Spinal cord (tissue), 10 donors: ENCODE data around the gene DYNC2H1. TPM values are rescaled to one million over a fixed set of nuclear protein-coding genes. Genes with fewer than 3 reads are reported as not detected.

Source experiments
- DNase-seq, 6 donors: peaks; one replicate each; pipeline versions ENCODE4 v3.0.0 to v3.0.0-alpha.2; 2013 to 2015; ENCODE audit warnings: low spot score in 6 of 6, low read depth in 4 of 6
- H3K27ac ChIP-seq: one replicate; pipeline ENCODE4 v1.5.1; 2013; ENCODE audit warnings: low read depth, low read length, control low read depth
- H3K27me3 ChIP-seq: one replicate; pipeline ENCODE4 v1.6.1; 2013; ENCODE audit warnings: low read length; ENCODE audit not compliant: control insufficient read depth, insufficient read depth
- H3K36me3 ChIP-seq: one replicate; pipeline ENCODE4 v1.6.1; 2013; ENCODE audit warnings: low read length; ENCODE audit not compliant: control insufficient read depth, insufficient read depth
- H3K4me1 ChIP-seq: one replicate; pipeline ENCODE4 v1.6.1; 2013; ENCODE audit warnings: low read length; ENCODE audit not compliant: control insufficient read depth, insufficient read depth
- H3K4me3 ChIP-seq: one replicate; pipeline ENCODE4 v1.5.1; 2013; ENCODE audit warnings: low read depth, low read length, control low read depth
- H3K9me3 ChIP-seq: one replicate; pipeline ENCODE4 v1.6.1; 2013; ENCODE audit warnings: low read length; ENCODE audit not compliant: control insufficient read depth, insufficient read depth
- WGBS: methylation state at CpG from one replicate; pipeline ENCODE4 v1.1.5; 2013; ENCODE audit warnings: missing lambda C conversion rate; ENCODE audit not compliant: insufficient coverage; 5-methylcytosine and 5-hydroxymethylcytosine counted together
- polyA plus RNA-seq, 2 donors: library from polyadenylated mRNA; unstranded; fragments of 120-200 nt; gene quantifications; one replicate each; pipeline ENCODE4 v1.2.1, GENCODE V29; 2013; ENCODE audit not compliant: insufficient read length in 2 of 2
- total RNA-seq, 2 donors: library from RNA; depleted of rRNA in 1 of 2; stranded (reverse); fragments of 120-200 nt in 1 of 2; fragments of >200 nt in 1 of 2; gene quantifications; one replicate each; pipeline versions ENCODE4 v1.2.3 to v1.2.4, GENCODE V29; 2013 to 2014
- donor health status: healthy.

DYNC2H1 gene
- total and polyA plus RNA-seq, 4 donors = 33.3 to 80.7 (median 42.5) TPM

DNA sequence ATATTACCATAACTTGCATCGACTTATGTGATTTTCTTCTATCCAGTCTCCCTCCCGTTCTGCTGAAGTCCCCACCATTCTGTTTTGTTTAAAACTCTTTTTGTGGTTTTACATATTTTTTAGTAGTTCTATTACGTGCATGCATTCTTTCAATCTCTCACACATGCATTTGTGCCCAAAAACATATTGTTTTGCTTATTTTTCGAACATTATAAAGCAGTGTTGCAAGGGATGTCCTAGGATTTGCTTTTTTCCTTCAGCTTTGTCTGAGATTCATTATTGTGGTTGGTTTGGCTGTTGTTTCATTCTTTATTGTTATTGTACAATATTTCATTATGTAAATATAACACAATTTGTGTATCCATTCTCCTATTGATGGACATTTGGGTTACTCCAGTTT lies 235.7 kb downstream of the DYNC2H1 start:
- H3K4me1 ChIP-seq = no peaks in the 10 kb centered on the region
- no peak overlapping the region for H3K4me3 ChIP-seq
- no peaks in the 10 kb centered on the region for H3K36me3 ChIP-seq
- H3K9me3 ChIP-seq = no peaks in the 10 kb centered on the region
- H3K27me3 ChIP-seq = no peaks in the 10 kb centered on the region
- WGBS = no CpG with 5 or more reads among the region's 4 CpGs
- DNase-seq = no peak
- H3K27ac ChIP-seq = no peak overlapping the region

DNA sequence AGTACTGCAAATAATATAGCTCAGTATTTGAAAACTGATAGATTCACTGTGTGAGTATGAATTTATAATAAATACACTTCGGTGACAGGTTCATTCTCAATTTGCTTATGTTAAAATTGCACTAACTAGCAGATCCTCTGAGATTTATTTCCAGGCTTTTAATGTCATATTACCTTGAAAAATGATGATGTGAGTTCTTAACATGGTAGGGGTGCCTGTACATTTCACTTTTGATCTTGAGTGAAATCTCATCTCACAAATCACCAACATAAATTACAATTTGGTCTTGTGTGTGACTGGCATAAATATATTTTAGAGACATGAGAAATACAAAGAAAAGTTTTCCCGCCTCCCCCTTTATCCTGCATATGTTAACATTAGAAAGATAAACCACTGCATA lies 240.4 kb downstream of the DYNC2H1 start:
- H3K27me3 ChIP-seq = no peaks in the 10 kb centered on the region
- H3K36me3 ChIP-seq = no peaks in the 10 kb centered on the region
- H3K4me1 ChIP-seq = no peaks in the 10 kb centered on the region
- no peak overlapping the region for H3K27ac ChIP-seq
- WGBS = no CpG with 5 or more reads among the region's 2 CpGs
- peak in 1 of 6 donors; percentile 30 for DNase-seq
- H3K4me3 ChIP-seq = no peak overlapping the region
- H3K9me3 ChIP-seq = no peaks in the 10 kb centered on the region

DNA sequence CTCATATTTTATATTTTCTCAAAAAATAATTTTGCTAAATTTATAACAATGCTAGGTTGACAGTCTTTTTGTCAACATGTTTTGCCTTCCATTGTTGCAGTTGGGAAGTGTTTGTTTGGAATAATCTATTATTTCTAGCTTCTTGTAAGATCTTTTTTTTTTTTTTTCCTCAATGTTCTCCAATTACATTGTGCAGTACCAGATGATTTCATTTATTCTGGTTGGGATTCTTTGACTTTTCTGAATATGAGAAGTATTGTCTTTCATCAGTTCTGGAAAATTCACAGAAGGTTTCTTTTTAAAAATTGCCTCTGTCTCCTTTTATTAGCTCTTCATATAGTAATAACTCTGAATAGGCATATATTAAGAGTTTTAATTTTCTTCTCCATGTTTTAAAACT lies 245.4 kb downstream of the DYNC2H1 start:
- H3K9me3 ChIP-seq = no peaks in the 10 kb centered on the region
- H3K27me3 ChIP-seq = no peaks in the 10 kb centered on the region
- H3K27ac ChIP-seq = no peak overlapping the region
- no peak overlapping the region for H3K4me3 ChIP-seq
- H3K36me3 ChIP-seq = no peaks in the 10 kb centered on the region
- DNase-seq = no peak
- no peaks in the 10 kb centered on the region for H3K4me1 ChIP-seq

DNA sequence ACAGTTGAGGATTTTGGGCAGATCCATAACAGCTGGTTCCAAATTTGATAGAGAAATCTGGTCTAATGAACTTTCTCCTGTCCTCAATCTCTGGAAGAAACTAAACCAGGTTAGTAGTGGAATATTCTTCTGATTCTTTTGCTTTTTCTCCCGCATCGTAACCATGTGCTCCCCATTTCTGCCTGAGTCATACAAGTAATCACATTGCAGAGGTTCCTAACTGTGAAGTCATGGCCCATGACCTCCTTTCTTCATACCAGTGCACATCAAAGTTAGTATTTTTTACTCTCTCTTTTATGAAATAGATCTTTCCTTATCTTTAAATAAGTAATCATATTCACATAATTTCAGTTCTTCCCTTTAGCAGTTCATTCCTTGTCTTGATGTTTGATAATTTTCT lies 249.0 kb downstream of the DYNC2H1 start:
- Histone ChIP-seq H3K27ac (no peak overlapping the region), H3K27me3 (no peaks in the 10 kb centered on the region), H3K4me1 (no peaks in the 10 kb centered on the region), H3K4me3 (no peak overlapping the region), H3K36me3 (no peaks in the 10 kb centered on the region), H3K9me3 (no peaks in the 10 kb centered on the region)
- DNase-seq = no peak
- no CpG with 5 or more reads among the region's 2 CpGs for WGBS

DNA sequence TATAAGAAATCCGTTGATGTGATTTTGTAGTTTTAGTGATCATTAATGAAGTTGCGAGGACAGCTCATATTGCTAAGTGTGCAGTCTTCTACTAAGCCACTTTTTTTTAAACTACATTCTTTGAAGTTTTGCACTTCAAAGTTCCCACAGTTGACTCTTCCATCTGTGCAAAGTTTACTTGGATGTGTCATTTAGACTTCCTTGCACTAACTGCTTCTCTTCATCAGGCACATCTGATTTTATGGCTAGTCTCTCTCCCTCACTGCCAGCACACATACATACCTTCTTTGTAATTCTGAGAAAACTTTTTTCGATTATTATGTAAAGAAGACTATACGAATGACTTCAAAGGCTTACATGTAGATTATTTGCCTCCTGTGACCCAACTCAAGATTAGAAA lies 250.0 kb downstream of the DYNC2H1 start:
- H3K9me3 ChIP-seq = no peaks in the 10 kb centered on the region
- no CpG with 5 or more reads among the region's 4 CpGs for WGBS
- DNase-seq = no peak
- H3K36me3 ChIP-seq = no peaks in the 10 kb centered on the region
- H3K4me3 ChIP-seq = no peak overlapping the region
- H3K27ac ChIP-seq = no peak overlapping the region
- no peaks in the 10 kb centered on the region for H3K4me1 ChIP-seq
- H3K27me3 ChIP-seq = no peaks in the 10 kb centered on the region

DNA sequence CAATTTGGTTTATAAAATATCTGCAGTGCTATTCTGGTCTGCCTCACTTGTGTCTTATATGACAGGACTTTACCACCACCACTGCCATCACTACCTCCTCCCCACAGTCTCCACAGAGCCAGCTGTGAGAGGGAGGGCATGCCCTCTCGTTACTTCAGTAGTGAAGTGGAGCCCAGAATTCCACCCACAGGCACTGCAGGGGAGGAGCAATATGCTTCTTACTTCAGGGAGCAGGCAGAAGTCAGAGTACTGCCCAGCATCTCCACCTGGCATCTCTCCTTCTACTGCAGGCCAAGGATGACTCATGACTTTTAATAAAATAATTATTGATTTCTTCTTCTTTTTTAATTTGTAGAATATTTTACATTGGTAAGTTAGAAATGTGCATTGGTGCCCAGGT lies 255.5 kb downstream of the DYNC2H1 start:
- no peaks in the 10 kb centered on the region for H3K27me3 ChIP-seq
- no peak overlapping the region for H3K27ac ChIP-seq
- WGBS = no CpG with 5 or more reads among the region's 1 CpG
- H3K36me3 ChIP-seq = no peaks in the 10 kb centered on the region
- DNase-seq = no peak
- H3K9me3 ChIP-seq = no peaks in the 10 kb centered on the region
- H3K4me3 ChIP-seq = no peak overlapping the region
- no peaks in the 10 kb centered on the region for H3K4me1 ChIP-seq

DNA sequence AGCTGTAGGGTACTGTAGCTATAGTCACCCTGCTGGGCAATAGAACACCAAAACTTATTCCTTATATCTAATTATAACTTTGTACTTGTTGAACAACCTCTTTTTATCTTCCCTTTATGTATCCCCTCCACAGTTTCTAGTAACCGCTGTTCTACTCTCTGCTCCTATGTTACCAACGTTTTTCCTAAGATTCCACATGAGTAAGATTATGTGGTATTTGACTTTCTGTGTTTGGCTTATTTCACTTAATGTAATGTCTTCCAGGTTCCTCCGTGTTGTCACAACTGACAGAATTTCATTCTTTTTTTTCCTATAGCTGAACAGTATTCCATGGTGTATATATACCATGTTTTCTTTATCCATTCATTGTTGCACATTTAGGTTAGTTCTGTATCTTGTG lies 258.4 kb downstream of the DYNC2H1 start:
- H3K9me3 ChIP-seq = no peaks in the 10 kb centered on the region
- H3K4me3 ChIP-seq = no peak overlapping the region
- no peaks in the 10 kb centered on the region for H3K27me3 ChIP-seq
- no CpG with 5 or more reads among the region's 3 CpGs for WGBS
- no peak overlapping the region for H3K27ac ChIP-seq
- no peaks in the 10 kb centered on the region for H3K36me3 ChIP-seq
- no peak for DNase-seq
- no peaks in the 10 kb centered on the region for H3K4me1 ChIP-seq

DNA sequence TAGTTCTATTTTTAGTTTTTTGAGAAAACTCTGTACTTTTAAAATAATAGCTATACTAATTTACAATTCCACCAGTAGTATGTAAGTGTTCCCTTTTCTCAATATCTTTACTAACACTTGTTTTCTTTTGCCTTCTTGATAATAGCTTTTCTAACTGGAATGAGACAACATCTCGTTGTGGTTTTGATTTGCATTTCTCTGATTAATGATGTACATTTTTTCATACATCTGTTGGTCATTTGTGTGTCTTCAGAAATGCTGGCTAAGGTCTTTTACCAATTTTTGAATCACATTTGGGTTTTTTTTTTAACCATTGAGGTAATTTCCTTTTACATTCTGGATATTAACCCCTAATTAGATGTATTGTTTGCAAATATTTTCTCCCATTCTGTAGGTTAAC lies 258.9 kb downstream of the DYNC2H1 start:
- H3K27me3 ChIP-seq = no peaks in the 10 kb centered on the region
- H3K36me3 ChIP-seq = no peaks in the 10 kb centered on the region
- no peaks in the 10 kb centered on the region for H3K9me3 ChIP-seq
- H3K4me1 ChIP-seq = no peaks in the 10 kb centered on the region
- no peak overlapping the region for H3K4me3 ChIP-seq
- WGBS = no CpG with 5 or more reads among the region's 1 CpG
- no peak for DNase-seq
- no peak overlapping the region for H3K27ac ChIP-seq

DNA sequence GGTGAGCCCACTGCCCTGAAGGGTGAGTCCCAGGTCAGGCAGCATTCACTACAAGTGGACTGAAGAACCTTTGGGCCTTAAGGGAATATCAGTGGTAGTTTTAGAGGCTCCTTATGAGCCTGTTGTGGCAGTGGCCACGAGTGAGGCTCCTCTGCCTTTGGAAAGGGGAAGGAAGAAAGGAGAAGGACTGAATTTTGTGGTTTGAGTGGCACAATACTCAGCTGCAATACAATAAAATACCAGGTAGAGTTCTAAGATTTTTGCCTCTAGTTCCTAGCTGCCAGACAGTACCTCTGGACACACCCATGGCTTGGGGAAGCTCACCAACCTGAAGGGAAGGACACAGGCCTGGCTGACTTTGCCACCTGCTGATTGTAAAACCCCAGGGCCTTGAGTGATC lies 260.9 kb downstream of the DYNC2H1 start:
- no peak overlapping the region for H3K27ac ChIP-seq
- no peaks in the 10 kb centered on the region for H3K36me3 ChIP-seq
- H3K27me3 ChIP-seq = no peaks in the 10 kb centered on the region
- no peak for DNase-seq
- no CpG with 5 or more reads among the region's 1 CpG for WGBS
- H3K9me3 ChIP-seq = peaks cover 5% of the 10 kb centered on the region
- H3K4me3 ChIP-seq = no peak overlapping the region
- H3K4me1 ChIP-seq = no peaks in the 10 kb centered on the region

DNA sequence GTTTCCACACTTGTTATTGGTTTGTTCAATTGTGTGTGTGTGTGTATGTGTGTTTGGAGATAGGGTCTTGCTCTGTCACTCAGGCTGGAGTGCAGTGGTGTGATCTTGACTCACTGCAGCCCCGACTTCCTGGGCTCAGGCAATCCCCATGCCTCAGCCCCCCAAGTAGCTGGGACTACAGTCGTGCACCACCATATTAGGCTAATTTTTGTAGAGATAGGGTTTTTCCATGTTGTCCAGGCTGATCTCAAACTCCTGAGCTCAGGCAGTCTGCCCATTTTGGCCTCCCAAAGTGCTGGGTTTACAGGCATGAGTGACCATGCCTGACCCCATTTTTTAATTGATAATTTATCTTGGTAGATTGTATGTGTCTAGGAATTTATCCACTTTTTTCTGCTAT lies 263.7 kb downstream of the DYNC2H1 start:
- Histone ChIP-seq H3K4me1 (no peaks in the 10 kb centered on the region), H3K27ac (no peak overlapping the region), H3K9me3 (peaks cover 8% of the 10 kb centered on the region), H3K36me3 (no peaks in the 10 kb centered on the region), H3K4me3 (no peak overlapping the region), H3K27me3 (no peaks in the 10 kb centered on the region)
- WGBS = 80% methylated on average over 1 of the region's 2 CpGs
- no peak for DNase-seq
